ENCODE measurements around the gene DENND1A. TPM values are rescaled to one million over a fixed set of nuclear protein-coding genes. Genes with fewer than 3 reads are reported as not detected.

Gene DENND1A
- total and polyA plus RNA-seq, 4 donors, result 7.9 to 22.0 (median 13.9) TPM

GRCh38 chr9:123500336-123500735 is 429.6 kb downstream of the DENND1A start:
- Histone ChIP-seq H3K4me1 (ENCODE audit: control insufficient read depth in 4 of 4, insufficient read depth in 4 of 4, low read length in 3 of 4) (peaks cover 0 to 3% (median 0%) of the 10 kb centered on the region in 4 donors), H3K27me3 (ENCODE audit: control insufficient read depth in 4 of 4, insufficient read depth in 4 of 4, low read length in 3 of 4) (no peaks in the 10 kb centered on the region), H3K9ac (ENCODE audit: low read depth in 1 of 2, low read length in 2 of 2) (no peak overlapping the region), H3K36me3 (ENCODE audit: control insufficient read depth in 4 of 4, insufficient read depth in 3 of 4, low read depth in 1 of 4, low read length in 3 of 4) (no peaks in the 10 kb centered on the region), H3K27ac (ENCODE audit: low read depth in 1 of 2, low read length in 2 of 2) (no peak overlapping the region), H3K4me3 (ENCODE audit: low read depth in 1 of 3, low read length in 3 of 3) (no peak overlapping the region), H3K9me3 (ENCODE audit: control insufficient read depth in 4 of 4, low read length in 3 of 4) (no peaks in the 10 kb centered on the region)
- no peak for DNase-seq (ENCODE audit: low spot score)
- TF ChIP-seq SP1 (IDR thresholded peaks at IDR 0.05) (no peak), EGR1 (IDR thresholded peaks at IDR 0.05; ENCODE audit: low read depth in 2 of 2) (no peak), NR2F2 (IDR thresholded peaks at IDR 0.05) (no peak), GABPA (IDR thresholded peaks at IDR 0.05 in 1 of 2, conservative IDR thresholded peaks at IDR 0.05 in 1 of 2) (no peak), JUND (IDR thresholded peaks at IDR 0.05) (no peak), YY1 (IDR thresholded peaks at IDR 0.05) (no peak), FOXA1 (IDR thresholded peaks at IDR 0.05) (no peak), RAD21 (IDR thresholded peaks at IDR 0.05) (no peak), HNF4G (IDR thresholded peaks at IDR 0.05) (no peak), TAF1 (conservative IDR thresholded peaks at IDR 0.05) (no peak), FOXA2 (IDR thresholded peaks at IDR 0.05) (no peak), RXRA (IDR thresholded peaks at IDR 0.05) (no peak), MAX (IDR thresholded peaks at IDR 0.05) (no peak), REST (IDR thresholded peaks at IDR 0.05) (no peak), HNF4A (conservative IDR thresholded peaks at IDR 0.05) (no peak)
- TF ChIP-seq, protein P1, sequence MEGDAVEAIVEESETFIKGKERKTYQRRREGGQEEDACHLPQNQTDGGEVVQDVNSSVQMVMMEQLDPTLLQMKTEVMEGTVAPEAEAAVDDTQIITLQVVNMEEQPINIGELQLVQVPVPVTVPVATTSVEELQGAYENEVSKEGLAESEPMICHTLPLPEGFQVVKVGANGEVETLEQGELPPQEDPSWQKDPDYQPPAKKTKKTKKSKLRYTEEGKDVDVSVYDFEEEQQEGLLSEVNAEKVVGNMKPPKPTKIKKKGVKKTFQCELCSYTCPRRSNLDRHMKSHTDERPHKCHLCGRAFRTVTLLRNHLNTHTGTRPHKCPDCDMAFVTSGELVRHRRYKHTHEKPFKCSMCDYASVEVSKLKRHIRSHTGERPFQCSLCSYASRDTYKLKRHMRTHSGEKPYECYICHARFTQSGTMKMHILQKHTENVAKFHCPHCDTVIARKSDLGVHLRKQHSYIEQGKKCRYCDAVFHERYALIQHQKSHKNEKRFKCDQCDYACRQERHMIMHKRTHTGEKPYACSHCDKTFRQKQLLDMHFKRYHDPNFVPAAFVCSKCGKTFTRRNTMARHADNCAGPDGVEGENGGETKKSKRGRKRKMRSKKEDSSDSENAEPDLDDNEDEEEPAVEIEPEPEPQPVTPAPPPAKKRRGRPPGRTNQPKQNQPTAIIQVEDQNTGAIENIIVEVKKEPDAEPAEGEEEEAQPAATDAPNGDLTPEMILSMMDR (IDR thresholded peaks at IDR 0.05; ENCODE audit: low read depth, low read length, missing input control), result no peak
- TF ChIP-seq, protein P2, sequence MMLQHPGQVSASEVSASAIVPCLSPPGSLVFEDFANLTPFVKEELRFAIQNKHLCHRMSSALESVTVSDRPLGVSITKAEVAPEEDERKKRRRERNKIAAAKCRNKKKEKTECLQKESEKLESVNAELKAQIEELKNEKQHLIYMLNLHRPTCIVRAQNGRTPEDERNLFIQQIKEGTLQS (IDR thresholded peaks at IDR 0.05), result no peak
- TF ChIP-seq, protein P3, sequence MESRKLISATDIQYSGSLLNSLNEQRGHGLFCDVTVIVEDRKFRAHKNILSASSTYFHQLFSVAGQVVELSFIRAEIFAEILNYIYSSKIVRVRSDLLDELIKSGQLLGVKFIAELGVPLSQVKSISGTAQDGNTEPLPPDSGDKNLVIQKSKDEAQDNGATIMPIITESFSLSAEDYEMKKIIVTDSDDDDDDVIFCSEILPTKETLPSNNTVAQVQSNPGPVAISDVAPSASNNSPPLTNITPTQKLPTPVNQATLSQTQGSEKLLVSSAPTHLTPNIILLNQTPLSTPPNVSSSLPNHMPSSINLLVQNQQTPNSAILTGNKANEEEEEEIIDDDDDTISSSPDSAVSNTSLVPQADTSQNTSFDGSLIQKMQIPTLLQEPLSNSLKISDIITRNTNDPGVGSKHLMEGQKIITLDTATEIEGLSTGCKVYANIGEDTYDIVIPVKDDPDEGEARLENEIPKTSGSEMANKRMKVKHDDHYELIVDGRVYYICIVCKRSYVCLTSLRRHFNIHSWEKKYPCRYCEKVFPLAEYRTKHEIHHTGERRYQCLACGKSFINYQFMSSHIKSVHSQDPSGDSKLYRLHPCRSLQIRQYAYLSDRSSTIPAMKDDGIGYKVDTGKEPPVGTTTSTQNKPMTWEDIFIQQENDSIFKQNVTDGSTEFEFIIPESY (IDR thresholded peaks at IDR 0.05), result no peak
- WGBS, result 63% methylated on average over 3 of the region's 3 CpGs
